Fibroblast of skin of scalp (primary cell): ENCODE data around the gene PDGFRA. TPM values are rescaled to one million over a fixed set of nuclear protein-coding genes. Genes with fewer than 3 reads are reported as not detected.

Source experiments
- DNase-seq: peaks from one replicate; pipeline ENCODE4 v3.0.0-alpha.2; 2013
- polyA plus RNA-seq, 2 experiments: library from polyadenylated mRNA; unstranded; fragments of 120-200 nt; gene quantifications; one replicate each; pipeline ENCODE4 v1.2.1, GENCODE V29; 2013; ENCODE audit not compliant: insufficient read length in 2 of 2

PDGFRA gene
- 74.0 TPM for polyA plus RNA-seq (2013, experiment 1 of 2; ENCODE audit: insufficient read length)
- polyA plus RNA-seq (2013, experiment 2 of 2; ENCODE audit: insufficient read length), result 80.5 TPM

- peak; percentile 95 for DNase-seq
These were observed at the start of gene PDGFRA for GRCh38 chr4:54228961-54229501. Gene PDGFRA (plus strand): TSS chr4:54229293. CDS start chr4:54258769, 29,476 bp downstream.

DNA sequence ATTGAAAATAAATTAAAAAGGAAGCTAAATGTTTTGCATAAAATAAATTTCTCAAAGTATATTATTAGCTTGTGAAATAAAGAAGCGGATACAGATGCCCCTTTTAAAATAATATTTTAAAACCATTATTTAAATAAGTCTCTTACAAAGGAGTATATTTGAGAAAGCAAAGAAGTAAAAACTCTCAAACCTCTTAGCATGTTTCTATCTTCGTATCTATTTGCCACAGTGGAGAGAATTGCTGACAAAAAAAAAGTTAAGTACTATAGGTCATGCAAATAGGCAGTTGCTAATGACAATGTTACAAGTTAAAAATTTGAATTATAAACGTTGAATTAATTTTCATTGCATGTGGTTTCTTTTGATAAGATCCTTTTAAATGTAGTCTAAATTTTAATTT is 44.5 kb upstream of the PDGFRA start:
- DNase-seq, result no peak

DNA sequence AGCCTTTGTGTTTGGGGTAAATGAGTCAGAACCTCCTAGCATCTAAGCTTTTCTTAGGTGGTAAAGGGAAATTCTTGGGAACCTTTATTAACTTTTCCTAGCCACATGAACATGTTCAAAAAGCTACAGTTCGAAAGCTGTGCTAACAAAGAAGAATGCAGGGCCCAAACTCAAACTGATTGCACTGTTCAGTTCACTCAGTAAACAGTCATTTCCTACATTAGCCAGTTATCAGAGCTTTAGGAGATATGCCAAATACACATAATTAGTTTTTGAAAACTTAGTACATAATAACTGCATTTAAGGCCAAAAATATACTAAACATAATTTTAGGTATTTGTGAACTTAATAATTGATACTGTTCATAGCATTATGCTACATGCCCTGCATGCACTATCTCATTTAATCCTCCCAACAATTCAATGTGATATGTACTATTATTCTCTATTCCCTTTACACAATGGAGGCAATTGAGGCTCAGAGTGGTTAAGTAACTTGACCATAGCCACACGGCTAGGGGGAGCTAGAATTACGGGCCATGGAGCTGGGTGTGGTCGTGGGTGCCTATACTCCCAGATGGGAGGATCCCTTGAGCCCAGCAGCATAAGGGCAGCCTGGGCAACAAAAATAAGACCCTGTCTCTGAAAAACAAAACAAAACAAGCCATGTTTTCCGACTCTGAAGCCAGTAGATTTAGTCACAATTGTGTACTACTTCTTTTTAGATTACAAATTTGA is 43.9 kb upstream of the PDGFRA start:
- no peak for DNase-seq

GRCh38 chr4:54185866-54186265 is 43.2 kb upstream of the PDGFRA start:
- DNase-seq, result no peak

GRCh38 chr4:54186371-54186770 is 42.7 kb upstream of the PDGFRA start:
- DNase-seq, result no peak

GRCh38 chr4:54187148-54187547 is 41.9 kb upstream of the PDGFRA start:
- DNase-seq, result no peak

DNA sequence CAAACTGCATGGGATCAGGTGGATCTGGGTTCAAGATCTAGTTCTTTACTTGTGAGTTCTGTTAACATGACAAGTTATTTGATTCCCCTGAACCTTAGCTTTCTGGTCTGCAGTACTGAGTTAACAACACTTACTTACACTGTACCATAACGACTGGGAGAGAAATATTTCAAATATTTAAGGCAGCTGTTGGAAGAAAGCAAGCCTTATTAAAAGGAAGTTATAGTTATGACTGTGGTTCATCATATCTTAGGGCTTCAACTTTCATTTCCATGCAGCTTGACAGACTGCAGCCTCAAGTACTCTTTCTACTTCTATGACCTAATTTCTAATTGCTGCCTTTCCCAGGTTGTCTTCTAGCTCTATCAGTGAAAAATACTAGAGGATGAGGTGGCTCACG is 40.0 kb upstream of the PDGFRA start:
- peak; percentile 67 for DNase-seq

DNA sequence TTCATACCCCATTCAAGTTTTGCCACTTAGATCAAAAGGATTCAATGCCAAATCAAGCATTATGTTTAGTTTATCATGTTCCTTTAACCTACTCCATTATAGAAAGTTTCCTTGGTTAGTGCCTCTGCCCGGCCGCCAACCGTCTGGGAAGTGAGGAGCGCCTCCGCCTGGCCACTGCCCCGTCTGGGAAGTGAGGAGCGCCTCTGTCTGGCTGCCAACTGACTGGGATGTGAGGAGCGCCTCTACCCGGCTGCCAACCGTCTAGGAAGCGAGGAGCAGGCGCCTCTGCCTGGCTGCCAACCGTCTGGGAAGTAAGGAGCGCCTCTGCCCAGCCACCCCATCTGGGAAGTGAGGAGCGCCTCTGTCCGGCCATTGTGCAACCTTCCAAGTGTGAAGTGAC is 36.3 kb upstream of the PDGFRA start:
- DNase-seq, result no peak

DNA sequence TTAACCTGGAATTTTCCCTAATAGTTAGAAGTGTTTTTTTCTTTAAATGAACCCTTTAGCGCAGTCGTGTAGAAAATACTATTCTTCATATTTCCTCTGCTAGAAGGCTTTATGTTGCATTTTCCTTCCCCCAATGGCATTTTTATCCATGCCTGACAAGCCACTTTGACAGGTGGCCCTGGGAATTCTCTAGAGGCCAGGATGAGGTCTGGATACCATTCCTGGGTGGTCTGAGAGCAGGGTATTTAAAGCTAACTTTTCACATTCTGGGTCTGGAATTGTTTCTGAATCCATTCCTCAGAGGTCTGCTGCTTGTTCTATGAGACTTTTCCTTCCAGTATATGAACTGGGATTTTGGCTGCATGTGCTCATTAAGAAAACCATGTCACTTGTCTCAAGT is 31.2 kb upstream of the PDGFRA start:
- peak; percentile 32 for DNase-seq

GRCh38 chr4:54199919-54200318 is 29.2 kb upstream of the PDGFRA start:
- DNase-seq, result no peak

GRCh38 chr4:54209617-54210016 is 19.5 kb upstream of the PDGFRA start:
- no peak for DNase-seq

GRCh38 chr4:54213001-54213400 is 16.1 kb upstream of the PDGFRA start:
- no peak for DNase-seq

GRCh38 chr4:54213761-54214160 is 15.3 kb upstream of the PDGFRA start:
- no peak for DNase-seq

DNA sequence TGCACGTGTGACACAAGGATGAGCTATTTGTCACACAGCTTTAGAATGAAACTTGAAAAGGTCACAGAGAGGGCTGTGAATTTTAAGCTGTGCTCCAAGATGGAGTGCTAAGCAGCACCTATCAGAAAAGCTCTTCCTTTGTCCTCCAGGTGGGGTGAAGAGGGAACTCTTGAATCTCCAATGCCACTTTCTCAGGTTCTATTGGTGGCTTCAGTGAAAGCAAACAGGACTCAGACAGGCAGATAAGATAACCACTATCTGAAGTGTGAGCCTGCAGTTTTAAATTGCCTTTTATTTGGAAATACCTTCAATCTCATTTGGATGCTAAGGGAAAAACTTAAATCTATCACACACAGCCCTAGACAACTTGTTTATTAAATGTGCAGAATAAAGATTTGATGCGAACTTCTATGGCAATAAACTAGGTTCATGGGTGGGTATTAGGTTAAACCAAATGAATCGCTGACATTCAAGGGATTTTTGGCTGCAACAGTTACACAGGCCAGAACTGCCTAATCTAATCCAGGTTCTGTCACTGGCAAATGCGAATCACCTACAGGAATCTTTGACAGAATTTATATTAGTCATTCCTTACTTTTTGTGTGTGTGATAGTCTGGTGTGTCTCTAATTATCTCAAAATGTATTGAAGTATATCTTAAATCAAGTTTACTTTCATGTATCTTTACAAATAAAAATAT is 13.6 kb upstream of the PDGFRA start:
- DNase-seq, result peak; percentile 28

DNA sequence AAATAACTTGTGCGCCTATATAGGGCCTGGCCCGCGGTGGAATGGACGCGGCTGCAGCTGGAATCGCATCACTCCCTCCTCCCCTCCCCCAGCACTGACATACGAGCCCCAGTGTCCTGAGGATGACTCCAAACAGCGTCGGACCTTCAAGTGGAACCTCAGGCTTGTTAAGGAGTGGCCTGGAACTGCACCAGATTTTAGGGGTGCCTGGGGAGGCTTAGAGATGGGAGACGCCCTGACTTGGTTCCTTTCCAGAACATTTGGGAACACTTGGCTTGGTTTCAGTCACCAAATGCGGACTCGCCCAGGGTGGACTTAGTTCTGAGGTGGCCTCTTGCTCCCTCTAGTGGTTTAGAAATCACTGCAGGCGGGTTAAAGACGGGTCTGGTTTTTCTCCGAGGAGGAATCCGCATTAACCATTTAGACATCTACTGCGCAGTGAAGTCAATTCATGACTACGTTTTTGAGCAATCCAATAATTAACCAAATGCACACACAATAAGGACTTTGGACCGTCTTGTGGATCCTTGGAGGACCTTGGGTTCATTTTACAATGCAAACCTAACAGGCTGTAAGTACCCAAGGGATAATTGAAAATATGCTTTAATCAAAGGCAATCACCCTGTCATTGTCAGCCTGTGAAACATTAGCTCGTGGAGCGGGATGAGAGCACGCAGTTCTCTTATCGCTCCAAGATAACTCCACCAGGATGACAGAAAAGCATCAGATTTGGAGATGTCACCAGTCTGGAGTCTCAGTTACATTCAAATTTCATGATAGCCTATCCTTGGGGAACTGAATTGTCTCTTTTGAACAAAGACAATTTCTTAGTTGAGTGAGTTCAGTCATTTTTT is 11.2 kb upstream of the PDGFRA start:
- peak; percentile 90 for DNase-seq

GRCh38 chr4:54218736-54219135 is 10.4 kb upstream of the PDGFRA start:
- peak; percentile 33 for DNase-seq

DNA sequence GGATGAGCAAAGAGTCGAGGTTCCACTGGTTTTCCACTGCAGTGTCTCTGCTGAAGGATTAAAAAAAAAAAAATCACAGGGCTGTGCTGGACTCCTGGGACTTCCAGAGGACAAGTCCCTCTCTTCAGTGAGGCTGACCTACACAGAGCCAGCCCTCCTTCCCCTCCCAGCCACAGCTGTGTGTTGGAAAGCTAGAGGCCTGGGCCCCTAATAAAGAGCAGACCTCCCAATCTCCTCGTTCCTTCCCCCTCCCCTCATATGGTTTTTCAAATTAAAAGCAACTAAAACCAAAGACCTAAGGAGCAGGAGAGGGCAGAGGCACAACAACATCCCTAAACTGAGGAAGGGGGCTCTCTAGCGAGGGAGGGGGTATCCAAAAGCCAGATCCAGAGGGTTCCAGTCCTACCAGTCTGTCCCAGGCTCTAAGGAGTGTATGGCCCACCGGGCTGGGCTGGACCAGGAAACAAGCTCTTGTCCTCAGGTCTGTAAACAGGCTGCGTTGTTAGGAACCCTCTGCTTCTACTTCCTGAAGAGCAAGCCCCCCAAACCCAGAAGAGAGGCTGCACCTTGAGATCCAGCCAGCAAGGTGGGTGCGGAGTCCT is 4.0 kb upstream of the PDGFRA start:
- DNase-seq, result no peak

DNA sequence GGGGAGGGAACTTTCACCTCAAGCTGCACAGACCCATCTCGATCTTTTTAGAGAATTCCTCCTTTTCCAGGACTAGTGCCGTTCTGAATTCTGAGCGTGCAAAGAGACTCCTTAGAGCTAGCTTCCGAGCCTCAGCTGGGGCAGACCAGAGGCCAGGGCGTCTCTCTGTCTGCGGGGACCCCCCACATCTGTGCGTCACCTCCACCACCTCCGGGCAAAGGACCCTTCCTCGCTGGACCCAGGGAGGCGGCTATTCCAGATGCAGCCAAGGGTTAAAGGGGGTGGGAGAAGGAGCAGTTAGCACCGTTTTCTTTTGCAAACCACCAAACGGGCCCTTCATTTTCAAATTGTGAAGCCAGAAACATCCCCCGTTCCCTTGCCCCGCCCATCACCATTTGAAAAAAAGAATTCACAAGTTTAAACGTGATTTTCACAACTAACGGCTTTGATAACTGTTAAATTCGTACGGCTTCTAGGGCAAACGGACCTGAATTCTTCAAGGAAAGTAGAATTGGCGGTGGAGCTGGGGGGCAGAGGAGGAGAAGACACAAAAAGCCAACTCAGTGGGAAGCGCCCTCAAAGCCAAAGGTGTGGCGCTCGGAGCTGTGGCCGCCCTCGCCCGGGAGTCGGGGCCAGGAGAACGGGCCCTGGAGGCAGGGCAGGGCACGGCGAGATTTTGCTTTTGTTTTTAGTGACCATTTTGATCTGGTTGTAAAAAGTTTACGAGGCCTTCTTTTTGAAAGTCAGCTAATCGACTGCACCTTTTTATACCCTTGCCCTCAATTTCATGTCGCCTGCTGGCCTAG is 3.3 kb upstream of the PDGFRA start:
- DNase-seq, result peak; percentile 38

DNA sequence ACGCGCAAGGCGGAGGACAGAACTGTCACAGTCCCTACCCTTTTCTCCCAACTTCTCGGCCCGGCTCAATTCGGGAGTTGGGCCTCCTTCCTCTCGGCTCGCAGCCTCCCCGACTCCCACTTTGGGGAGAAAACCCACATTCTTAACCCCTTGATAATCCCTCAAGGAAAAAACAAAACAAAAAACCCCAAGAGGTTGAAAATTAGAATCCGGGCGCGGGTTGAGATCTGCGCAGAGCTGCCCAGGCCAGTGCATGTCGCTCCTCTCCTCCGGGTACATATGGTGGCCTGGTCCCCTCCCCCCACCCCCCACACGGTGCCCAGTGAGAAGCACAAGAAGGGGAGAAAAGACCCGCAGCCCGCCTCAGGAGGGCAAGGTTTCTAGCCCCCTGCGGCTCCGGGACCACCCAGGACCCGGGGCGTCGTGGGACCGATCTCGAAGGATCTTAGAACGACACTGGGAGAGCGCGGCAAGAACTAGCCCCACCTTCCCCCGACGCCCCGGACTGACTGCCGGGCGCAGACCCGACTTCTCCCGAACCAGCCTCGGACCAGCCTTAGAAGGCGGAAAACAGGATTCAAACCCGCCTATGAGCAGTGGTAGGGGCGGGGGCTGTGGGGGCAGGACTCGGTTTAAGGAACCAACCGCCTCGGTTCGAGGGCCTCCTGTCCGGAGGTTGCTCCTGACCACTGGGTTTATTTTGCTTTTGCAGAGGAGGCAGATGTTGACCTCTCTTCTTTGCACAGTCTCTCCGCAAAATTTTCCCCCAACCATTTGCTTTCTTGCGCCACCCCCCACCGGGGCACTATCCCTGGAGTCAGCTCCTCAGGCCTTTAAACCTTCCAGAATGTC is 2.5 kb upstream of the PDGFRA start:
- peak; percentile 76 for DNase-seq

DNA sequence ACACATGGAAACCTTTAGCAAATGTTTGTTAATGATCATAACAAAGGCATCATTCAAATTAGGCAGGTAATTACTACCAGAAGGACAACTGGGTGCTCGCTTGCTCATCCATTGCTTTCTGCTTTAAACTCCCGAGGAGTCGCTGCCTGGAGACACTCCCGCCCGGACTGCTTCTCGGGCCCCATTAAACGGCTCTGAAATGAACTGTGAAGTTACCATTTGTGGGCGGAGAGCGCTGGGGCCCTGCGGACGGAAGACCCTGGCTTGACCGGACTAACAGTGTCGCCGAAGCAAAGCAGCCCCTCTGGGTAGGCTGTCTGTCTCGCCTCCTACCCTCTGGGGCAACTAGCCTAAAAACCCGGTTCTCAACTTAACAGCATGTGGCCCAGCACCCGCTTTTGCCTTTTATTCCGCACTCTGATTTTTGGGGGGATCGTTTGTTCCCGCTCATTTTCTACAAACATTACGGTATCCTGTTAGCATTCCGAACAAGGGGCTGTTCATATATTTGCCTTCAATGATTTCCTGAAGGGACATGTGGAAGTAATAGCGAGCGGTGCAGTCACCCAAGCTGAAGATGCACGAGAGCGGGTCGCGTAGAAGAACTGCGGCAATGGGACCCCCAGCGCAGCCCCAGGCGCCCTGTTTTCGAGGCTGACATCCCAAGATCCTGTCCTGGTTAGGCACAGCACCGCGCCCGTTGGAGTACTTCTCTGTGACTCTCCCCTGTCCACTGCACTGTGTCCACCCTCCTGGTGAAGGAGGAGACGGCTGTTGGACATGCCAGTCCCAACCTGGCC is 1.6 kb upstream of the PDGFRA start:
- peak; percentile 85 for DNase-seq
